RPMI8226 (cell line): Measurements from ENCODE around the gene ATP5F1D.

ENCODE experiments used
- DNase-seq: peaks from one replicate; pipeline ENCODE4 v3.0.0-alpha.2; 2015

The ATP5F1D gene

GRCh38 chr19:1259876-1260748 lies 18.6 kb downstream of the ATP5F1D start:
- DNase-seq: no peak

GRCh38 chr19:1260749-1261537 lies 19.4 kb downstream of the ATP5F1D start:
- DNase-seq: peak; percentile 97

GRCh38 chr19:1261538-1261797 lies 19.9 kb downstream of the ATP5F1D start:
- DNase-seq: peak; percentile 56

GRCh38 chr19:1261798-1262622 lies 20.5 kb downstream of the ATP5F1D start:
- peak; percentile 88 for DNase-seq

- no peak for DNase-seq
These were observed 21.1 kb downstream of the ATP5F1D start for GRCh38 chr19:1262623-1263123.

- no peak for DNase-seq
These were observed 21.6 kb downstream of the ATP5F1D start for GRCh38 chr19:1263188-1263587.

- no peak for DNase-seq
These were observed 23.5 kb downstream of the ATP5F1D start for GRCh38 chr19:1264801-1265614.

GRCh38 chr19:1265615-1266128 lies 24.1 kb downstream of the ATP5F1D start:
- no peak for DNase-seq

- DNase-seq: peak; percentile 96
These were observed 24.8 kb downstream of the ATP5F1D start for GRCh38 chr19:1266129-1266915.

- DNase-seq: peak; percentile 71
These were observed 25.4 kb downstream of the ATP5F1D start for GRCh38 chr19:1266916-1267476.

GRCh38 chr19:1267477-1268225 lies 26.1 kb downstream of the ATP5F1D start:
- DNase-seq: peak; percentile 68

GRCh38 chr19:1268226-1269064 lies 26.9 kb downstream of the ATP5F1D start:
- no peak for DNase-seq

GRCh38 chr19:1269065-1269477 lies 27.5 kb downstream of the ATP5F1D start, which contains the start of gene CIRBP:
TSS of gene CIRBP (plus strand) at chr19:1269332. CDS start at chr19:1270934, 1,602 bp downstream.
- DNase-seq: peak; percentile 99

- DNase-seq: peak; percentile 91
These were observed 28.1 kb downstream of the ATP5F1D start for GRCh38 chr19:1269478-1270212.

GRCh38 chr19:1270213-1270853 lies 28.8 kb downstream of the ATP5F1D start:
- peak; percentile 62 for DNase-seq

- no peak for DNase-seq
These were observed 29.4 kb downstream of the ATP5F1D start for GRCh38 chr19:1270854-1271527.
